ENCODE data around the gene ZNF485.

The ZNF485 gene

GRCh38 chr10:43655311-43655710, 49.1 kb downstream of the ZNF485 start:
- Histone ChIP-seq H3K27me3 (peaks cover 25% of the 10 kb centered on the region), H3K4me1 (ENCODE audit: control insufficient read depth in 1 of 2, insufficient read depth in 1 of 2, low read depth in 1 of 2, low read length in 1 of 2) (no peaks in the 10 kb centered on the region), H3K4me3 (ENCODE audit: low read depth in 1 of 2, low read length in 1 of 2) (no peak overlapping the region), H3K36me3 (no peaks in the 10 kb centered on the region), H3K27ac (no peak overlapping the region), H3K9me3 (no peaks in the 10 kb centered on the region)
- TF ChIP-seq, protein P1, sequence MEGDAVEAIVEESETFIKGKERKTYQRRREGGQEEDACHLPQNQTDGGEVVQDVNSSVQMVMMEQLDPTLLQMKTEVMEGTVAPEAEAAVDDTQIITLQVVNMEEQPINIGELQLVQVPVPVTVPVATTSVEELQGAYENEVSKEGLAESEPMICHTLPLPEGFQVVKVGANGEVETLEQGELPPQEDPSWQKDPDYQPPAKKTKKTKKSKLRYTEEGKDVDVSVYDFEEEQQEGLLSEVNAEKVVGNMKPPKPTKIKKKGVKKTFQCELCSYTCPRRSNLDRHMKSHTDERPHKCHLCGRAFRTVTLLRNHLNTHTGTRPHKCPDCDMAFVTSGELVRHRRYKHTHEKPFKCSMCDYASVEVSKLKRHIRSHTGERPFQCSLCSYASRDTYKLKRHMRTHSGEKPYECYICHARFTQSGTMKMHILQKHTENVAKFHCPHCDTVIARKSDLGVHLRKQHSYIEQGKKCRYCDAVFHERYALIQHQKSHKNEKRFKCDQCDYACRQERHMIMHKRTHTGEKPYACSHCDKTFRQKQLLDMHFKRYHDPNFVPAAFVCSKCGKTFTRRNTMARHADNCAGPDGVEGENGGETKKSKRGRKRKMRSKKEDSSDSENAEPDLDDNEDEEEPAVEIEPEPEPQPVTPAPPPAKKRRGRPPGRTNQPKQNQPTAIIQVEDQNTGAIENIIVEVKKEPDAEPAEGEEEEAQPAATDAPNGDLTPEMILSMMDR (IDR thresholded peaks at IDR 0.05), result no peak

- Histone ChIP-seq H3K27ac (no peak overlapping the region), H3K9me3 (no peaks in the 10 kb centered on the region), H3K36me3 (no peaks in the 10 kb centered on the region), H3K27me3 (peaks cover 23% of the 10 kb centered on the region), H3K4me3 (ENCODE audit: low read depth in 1 of 2, low read length in 1 of 2) (no peak overlapping the region), H3K4me1 (ENCODE audit: control insufficient read depth in 1 of 2, insufficient read depth in 1 of 2, low read depth in 1 of 2, low read length in 1 of 2) (no peaks in the 10 kb centered on the region)
- TF ChIP-seq, protein P1 (IDR thresholded peaks at IDR 0.05), result no peak
Observed at GRCh38 chr10:43658227-43658626, 52.0 kb downstream of the ZNF485 start.

DNA sequence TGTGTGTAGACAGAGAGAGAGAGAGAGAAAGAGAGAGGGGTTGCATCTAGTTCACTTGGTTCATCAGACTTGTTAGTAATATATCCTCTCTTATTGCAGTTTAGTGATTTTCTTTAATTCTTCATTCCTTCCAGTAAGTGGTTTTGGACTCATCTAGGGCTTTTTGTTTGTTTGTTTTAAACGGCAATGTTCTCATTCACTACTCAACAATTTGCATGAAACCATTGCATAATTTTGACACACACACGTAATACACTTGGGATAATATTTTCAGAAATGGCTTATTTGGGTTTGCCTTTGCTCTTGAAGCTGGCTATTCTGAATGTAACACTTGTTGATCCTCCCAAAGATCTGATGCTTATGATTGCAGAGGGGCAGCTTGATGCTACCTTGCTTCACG, 58.8 kb downstream of the ZNF485 start:
- TF ChIP-seq, protein P1 (IDR thresholded peaks at IDR 0.05), result no peak
- Histone ChIP-seq H3K4me3 (ENCODE audit: low read depth in 1 of 2, low read length in 1 of 2) (no peak overlapping the region), H3K36me3 (no peaks in the 10 kb centered on the region), H3K27ac (no peak overlapping the region), H3K27me3 (peaks cover 56% of the 10 kb centered on the region), H3K4me1 (ENCODE audit: control insufficient read depth in 1 of 2, insufficient read depth in 1 of 2, low read depth in 1 of 2, low read length in 1 of 2) (no peaks in the 10 kb centered on the region), H3K9me3 (no peaks in the 10 kb centered on the region)

GRCh38 chr10:43666552-43666951, 60.3 kb downstream of the ZNF485 start:
- TF ChIP-seq, protein P1 (IDR thresholded peaks at IDR 0.05), result no peak
- no peaks in the 10 kb centered on the region for H3K36me3 ChIP-seq
- H3K4me1 ChIP-seq (ENCODE audit: control insufficient read depth in 1 of 2, insufficient read depth in 1 of 2, low read depth in 1 of 2, low read length in 1 of 2), result no peaks in the 10 kb centered on the region
- no peaks in the 10 kb centered on the region for H3K9me3 ChIP-seq
- no peak overlapping the region for H3K4me3 ChIP-seq (ENCODE audit: low read depth in 1 of 2, low read length in 1 of 2)
- H3K27ac ChIP-seq, result no peak overlapping the region
- peaks cover 60% of the 10 kb centered on the region for H3K27me3 ChIP-seq

GRCh38 chr10:43667317-43667731, 61.1 kb downstream of the ZNF485 start:
- TF ChIP-seq, protein P1 (IDR thresholded peaks at IDR 0.05), result no peak

More at GRCh38 chr10:43667317-43667731, 61.1 kb downstream of the ZNF485 start:
- Histone ChIP-seq H3K4me3 (ENCODE audit: low read depth in 1 of 2, low read length in 1 of 2) (no peak overlapping the region), H3K4me1 (ENCODE audit: control insufficient read depth in 1 of 2, insufficient read depth in 1 of 2, low read depth in 1 of 2, low read length in 1 of 2) (no peaks in the 10 kb centered on the region), H3K27ac (no peak overlapping the region), H3K36me3 (no peaks in the 10 kb centered on the region), H3K27me3 (peaks cover 64% of the 10 kb centered on the region), H3K9me3 (no peaks in the 10 kb centered on the region)
